NCI-H187 treated with DMSO at 0.1 percent for 48 hours (cell line): ENCODE results near the gene ZNF486.
"Not testable (repeated sequence)": the region's sequence is repeated elsewhere in the genome, so short reads cannot be mapped to it uniquely, and the experiment has no call there.

Experiments
- DNase-seq: peaks from one replicate; lab custom pipeline; 2025; lab: John Stamatoyannopoulos, UW

Gene ZNF486

GRCh38 chr19:20235156-20235555, 68.1 kb downstream of the ZNF486 start:
- DNase-seq = no peak

DNA sequence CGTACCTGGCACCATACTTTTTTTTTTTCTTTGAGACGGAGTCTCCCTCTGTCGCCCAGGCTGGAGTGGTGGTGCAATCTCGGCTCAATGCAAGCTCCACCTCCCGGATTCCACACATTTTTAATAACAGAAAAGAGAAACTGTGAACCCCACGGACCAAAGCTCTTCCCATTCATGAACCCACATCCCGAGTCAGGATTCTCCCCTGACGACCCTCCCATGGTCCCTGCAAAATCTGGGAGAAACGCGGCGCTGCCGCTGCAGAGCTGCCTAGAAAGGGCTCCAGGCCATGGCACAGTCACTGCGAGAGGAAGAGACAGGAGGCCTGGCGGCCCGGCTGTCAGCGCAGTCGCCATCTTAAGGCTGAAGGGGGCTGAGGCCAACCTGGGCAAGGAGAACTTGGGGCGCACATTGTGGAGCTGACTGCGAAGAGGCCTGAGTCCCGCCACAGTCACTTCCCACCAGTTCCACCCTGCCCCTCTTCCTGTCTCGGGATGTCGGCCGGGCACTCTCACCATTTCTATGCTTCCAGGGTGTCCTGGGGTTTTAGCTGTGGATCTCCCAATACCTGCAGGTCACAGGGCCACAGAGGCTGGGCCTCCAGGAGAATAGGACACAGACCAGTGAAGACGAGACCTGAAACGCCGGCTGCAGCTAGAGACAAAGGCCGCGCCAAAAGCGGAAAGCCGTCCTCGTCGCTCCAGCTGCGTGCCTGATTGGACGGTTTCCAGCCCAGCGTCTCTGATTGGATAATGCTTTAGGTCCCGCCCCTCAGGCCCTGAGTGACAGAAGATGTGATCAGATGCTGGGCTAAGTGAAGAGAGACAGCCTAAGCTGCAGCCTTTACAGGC, 71.0 kb downstream of the ZNF486 start:
- no peak for DNase-seq

- no peak for DNase-seq
These were observed 76.6 kb downstream of the ZNF486 start for GRCh38 chr19:20243629-20244028.

DNA sequence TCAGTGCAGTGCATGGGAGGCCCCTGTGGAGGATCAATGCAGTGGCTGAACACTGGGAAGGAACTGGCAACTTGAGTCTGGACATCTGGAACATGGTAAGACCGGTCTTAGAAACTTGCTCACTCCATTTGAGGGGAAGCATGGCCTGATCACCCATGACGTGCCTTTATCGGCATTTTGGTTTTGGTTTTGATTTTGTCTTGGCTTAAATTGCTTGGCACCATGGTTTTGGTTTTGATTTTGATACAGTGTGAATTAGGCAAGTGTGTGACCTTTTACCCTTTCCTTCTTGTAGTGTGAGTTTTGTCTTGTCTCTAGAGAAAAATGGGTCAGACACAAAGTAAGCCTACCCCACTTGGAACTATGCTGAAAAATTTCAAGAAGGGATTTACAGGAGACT, 77.3 kb downstream of the ZNF486 start:
- no peak for DNase-seq

- no peak for DNase-seq
These were observed 78.3 kb downstream of the ZNF486 start for GRCh38 chr19:20245309-20245708.

- DNase-seq = no peak
These were observed 80.1 kb downstream of the ZNF486 start for GRCh38 chr19:20247016-20247683.

- not testable (repeated sequence) for DNase-seq
These were observed 81.2 kb downstream of the ZNF486 start for GRCh38 chr19:20248258-20248657.
